ENCODE measurements around the gene SNIP1.
"Not testable (repeated sequence)": the region's sequence is repeated elsewhere in the genome, so short reads cannot be mapped to it uniquely, and the experiment has no call there.

SNIP1 gene

DNA sequence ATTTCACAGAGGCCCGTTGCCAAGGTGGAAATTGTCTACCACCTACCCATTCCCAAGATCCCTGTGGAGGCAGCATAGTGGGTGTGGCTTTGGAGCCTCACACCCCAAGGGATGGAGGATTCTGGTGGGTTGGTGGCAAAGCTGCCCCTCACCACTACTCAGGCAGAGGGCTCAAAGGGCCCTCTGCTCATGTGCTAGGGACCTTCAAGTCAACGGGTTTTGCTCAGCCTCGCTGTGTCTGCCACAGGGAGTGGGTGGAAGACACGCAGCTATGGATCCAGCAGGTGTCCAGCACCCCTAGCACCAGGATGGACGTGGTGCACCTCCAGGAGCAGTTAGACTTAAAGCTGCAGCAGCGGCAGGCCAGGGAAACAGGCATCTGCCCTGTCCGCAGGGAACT is 5.0 kb upstream of the SNIP1 start:
- no peak for DNase-seq (ENCODE audit: low spot score)

DNA sequence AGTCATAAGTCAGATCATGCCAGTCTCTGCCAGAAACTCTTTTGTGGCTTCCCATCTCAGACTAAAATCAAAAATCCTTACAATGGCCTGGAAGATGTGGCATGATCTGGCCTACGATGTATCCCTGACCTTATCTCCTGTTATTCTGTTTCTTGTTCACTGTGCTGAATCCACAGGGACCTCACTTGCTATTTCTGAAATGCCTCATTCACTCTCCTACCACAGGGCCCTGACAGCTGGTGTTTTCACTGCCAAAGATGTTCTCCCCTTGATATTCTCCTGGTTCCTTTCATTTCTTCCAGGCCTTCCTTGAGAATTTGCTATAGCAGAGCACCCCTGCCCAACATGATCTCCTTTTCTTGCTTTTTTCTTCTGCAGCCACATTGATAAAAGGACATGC is 4.3 kb upstream of the SNIP1 start:
- DNase-seq (ENCODE audit: low spot score): no peak

DNA sequence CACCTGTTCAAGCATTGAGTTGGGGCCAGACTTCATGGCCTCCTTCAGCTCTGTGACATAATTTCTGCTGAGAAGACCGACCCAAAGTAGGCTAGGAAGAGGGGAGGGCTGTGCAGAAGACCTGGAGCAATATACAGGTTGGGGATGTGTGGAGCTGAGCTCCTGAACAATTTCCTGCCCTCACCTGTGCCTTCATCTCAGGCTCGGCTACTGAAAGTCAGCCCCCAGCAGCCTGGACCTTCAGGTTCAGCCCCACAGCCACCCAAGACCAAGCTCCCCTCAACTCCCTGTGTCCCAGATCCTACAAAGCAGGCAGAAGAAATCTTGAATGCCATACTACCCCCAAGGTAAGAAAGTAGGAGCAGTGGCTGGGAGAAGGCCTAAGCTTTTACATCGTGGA is 3.3 kb upstream of the SNIP1 start:
- DNase-seq (ENCODE audit: low spot score): no peak

DNA sequence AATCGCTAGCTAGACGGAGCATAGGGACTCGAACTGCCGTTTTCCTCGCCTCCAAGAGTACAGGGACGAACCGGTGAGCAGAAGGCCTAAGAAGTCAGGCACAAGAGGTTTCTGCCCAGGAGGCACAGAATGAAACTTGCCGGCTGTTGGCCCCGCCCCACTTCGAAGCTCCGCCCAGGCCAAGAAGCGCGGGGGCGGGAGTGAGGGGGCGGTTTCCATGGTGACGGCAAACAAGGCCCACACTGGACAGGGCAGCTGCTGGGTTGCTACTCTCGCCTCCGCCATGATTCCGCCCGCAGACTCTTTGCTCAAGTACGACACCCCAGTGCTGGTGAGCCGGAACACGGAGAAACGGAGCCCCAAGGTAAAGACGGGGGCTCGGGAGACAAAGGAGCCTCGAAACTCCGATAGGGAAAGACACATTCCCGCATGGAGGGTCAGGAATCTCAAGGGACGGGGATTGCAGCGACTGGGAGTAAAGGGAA is 2.7 kb upstream of the SNIP1 start, which contains the start of gene DNALI1:
TSS of gene DNALI1 (plus strand) at position 229 of the 485 bp plus-strand sequence. CDS start at position 284, 55 bp downstream.
- no peak for DNase-seq (ENCODE audit: low spot score)

DNA sequence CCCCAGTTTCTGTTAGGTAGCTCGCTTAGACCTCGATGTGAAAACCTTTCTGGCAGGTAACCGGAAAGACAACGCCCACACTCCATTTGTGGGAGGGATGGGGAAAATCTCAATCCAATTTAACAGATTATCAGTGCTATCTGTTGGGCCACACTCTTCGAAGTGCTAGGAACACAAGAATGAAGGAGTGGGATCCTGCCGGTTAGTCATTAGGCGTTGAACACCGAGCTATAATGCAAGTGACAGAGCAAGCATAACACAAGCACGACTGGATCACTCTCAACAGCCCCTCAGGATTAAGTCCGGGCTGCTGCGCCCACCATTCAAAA is 531 bp downstream of the SNIP1 start:
- no peak for DNase-seq (ENCODE audit: low spot score)

DNA sequence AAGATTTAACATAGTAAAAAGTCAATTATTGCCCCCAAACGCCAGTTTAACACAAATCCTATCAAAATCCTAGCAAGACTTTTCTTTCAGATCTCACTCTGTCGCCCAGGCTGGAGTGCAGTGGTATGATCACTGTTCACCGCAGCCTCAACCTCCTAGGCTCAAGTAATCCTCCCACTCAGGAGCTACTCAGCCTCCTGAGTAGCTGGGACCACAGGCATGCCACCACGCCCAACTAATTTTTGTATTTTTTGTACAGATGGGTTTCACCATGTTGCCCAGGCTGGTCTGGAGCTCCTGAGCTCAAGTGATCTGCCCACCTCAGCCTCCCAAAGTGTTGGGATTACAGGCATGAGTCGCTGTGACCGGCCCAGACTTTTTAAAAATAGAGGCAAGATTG is 4.8 kb downstream of the SNIP1 start:
- DNase-seq (ENCODE audit: low spot score): no peak

DNA sequence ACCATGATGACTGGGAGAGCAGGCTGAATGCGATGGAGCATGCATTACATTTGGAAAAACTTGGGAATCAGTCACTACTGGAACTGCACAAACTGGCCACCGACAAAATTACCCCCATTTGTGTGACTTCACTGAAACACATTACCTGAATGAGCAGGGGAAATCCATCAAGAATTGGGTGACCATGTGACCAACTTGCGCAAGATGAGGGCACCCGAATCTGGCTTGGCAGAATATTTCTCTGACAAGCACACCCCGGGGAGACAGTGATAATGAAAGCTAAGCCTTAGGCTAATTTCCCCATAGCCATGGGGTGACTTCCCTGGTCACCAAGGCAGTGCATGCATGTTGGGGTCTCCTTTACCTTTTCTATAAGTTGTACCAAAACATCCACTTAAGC is 9.1 kb downstream of the SNIP1 start:
- DNase-seq (ENCODE audit: low spot score): no peak

DNA sequence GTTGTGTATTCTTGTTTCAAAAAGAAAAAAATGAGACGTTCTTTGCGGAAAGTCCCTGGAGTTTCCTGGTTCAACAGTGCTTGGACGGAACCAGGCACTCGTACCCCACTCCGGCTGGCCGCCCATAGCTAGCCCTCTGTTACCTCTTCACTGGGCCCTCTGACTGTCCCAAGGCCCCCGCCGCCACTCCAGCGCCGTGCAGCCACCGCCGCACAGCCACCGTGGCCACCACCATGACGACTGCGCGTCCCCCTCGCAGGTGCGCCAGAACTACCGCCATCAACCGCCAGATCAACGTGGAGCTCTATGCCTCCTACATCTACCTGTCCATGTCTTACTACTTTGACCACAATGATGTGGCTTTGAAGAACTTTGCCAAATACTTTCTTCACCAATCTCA is 9.6 kb downstream of the SNIP1 start:
- no peak for DNase-seq (ENCODE audit: low spot score)

DNA sequence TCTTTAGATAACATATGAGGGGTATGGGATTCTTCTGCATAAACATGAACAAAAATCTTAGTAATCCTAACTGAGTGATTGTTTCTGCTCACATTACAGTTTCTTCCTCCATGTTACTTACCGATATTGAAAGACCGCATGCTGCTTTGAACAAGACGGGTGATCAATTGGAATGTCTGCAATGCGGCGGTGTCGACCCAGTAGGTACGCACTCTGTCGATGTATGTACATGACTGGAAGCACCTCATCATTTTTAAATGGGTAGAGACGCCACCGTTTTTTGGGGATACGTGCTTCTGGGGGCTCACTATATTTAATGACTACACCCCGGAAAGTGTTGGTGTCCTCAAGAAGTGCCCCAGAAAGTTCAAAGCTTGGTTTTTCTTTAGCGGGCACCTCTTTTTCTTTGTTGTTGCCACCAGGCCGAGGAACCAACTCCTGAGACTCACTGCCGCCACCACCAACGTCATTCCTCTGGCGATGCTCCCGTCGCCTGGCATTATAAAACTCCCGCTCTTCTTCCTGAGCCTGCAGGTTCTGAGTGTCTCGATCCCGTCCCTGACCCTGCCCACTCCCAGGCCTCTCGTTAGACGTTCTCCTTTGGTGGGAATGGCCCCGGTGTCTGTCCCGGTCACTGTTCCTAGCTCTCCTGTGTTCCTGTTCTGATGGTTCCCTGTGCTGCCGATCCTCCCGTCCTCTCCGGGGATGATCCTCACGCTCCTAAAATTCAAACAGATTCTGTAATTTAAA is 13.9 kb downstream of the SNIP1 start:
- DNase-seq (ENCODE audit: low spot score): no peak

DNA sequence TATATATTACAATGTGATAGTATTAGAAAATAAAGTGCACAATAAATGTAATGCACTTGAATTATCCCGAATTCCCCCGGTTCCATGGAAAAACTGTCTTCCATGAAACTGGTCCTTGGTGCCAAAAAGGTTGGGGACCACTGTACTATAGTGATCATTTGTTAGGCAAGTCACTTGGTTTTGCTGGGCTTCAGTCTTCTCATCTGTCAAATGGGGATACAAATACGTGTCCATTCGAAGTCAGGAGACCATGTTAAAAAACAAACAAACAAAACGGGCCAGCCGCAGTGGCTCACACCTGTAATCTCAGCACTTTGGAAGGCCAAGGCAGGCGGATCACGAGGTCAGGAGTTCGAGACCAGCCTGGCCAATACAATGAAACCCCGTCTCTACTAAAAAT is 14.9 kb downstream of the SNIP1 start:
- not testable (repeated sequence) for DNase-seq (ENCODE audit: low spot score)

DNA sequence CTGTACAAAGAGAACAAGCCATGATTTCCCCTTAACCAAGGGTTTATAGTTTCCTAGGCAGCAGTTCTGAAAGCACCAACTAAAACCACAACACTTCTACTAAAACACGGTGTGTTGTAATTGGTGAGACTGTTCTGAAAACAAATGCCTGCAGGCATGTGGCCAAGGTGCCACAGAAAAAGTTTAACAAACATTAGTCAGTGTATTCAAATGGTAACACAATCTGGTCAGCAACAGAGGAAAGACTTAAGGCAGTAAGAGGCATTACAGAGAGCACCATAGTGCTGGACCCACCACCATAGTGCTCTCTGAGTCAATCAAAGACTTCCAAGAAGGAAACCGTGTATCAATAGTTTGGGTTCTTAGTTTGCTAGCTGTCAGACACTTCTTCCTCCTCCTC is 16.7 kb downstream of the SNIP1 start:
- DNase-seq (ENCODE audit: low spot score): no peak

DNA sequence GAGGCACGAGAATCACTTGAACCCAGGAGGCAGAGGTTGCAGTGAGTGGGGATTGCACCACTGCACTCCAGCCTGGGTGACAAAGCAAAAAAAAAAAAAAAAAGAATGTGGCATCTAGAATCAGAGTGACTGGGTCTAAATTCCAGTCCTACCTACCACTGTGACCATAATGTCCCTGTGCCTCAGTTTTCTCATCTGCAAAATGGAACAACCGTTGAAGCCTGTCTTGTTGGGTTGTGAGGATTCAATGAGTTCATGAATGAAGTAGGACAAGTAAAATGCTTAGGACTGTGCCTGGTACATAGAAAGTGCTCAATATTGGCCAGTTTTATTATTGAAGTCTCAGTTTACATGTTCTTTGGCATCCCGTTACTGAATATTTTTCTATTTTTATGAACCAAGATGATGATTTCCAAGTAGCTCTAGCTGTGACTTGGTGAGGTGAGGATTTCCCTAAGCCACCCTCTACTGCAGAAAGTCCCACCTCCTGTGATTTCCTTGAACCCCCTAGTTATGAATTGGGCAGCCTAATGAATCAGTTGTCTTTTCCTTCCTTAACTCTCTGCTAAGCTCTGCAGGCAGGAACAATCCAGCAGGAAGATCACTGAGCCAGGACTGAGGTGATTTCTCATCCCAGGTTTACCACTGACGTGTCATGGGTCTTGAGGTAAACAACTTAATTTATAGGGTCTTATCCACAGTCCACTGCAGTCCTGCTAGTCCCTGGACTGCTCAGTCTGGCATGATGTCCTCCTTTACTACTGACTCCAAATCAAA is 20.6 kb downstream of the SNIP1 start:
- no peak for DNase-seq (ENCODE audit: low spot score)

DNA sequence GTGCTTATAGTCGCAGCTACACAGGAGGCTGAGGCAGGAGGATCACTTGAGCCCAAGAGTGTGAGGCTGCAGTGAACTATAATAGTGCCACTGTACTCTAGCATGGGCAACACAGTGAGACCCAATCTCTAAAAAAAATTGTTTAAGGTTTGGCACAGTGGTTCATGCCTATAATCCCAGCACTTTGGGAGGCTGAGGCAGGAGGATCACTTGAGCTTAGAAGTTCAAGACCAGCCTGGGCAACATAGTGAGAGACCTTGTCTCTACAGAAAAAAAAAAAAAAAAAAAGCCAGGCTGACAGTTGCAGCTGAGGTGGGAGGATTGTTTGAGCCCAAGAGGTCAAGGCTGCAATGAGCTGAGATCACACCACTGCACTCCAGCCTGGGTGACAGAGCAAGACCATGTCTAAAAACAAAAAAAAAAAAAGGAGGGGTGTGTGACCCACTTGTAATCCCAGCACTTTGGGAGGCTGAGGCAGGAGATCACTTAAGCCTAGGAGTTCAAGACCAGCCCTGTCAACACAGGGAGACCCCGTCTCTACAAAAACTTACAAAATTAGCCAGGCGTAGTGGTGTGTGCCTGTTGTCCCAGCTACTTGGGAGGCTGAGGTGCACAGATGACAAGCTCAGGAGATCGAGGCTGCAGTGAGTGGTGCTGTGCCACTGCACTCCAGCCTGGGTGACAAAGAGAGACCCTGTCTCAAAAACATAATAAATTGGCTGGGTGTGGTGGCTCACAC is 21.5 kb downstream of the SNIP1 start:
- DNase-seq (ENCODE audit: low spot score): not testable (repeated sequence)

DNA sequence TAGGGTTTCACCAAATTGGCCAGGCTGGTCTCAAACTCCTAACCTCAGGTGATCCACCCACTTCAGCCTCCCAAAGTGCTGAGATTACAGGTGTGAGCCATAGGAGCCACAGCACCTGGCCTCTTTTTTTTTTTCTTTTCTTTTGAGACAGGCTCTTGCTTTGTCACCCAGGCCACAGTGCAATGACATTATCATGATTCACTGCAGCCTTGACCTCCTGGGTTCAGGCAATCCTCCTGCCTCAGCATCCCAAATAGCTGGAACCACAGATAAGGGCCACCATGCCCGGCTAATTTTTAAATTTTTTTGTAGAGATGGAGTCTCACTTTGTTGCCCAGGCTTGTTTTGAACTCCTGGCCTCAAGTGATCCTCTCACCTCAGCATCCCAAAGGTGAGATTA is 24.2 kb downstream of the SNIP1 start:
- DNase-seq (ENCODE audit: low spot score): not testable (repeated sequence)

DNA sequence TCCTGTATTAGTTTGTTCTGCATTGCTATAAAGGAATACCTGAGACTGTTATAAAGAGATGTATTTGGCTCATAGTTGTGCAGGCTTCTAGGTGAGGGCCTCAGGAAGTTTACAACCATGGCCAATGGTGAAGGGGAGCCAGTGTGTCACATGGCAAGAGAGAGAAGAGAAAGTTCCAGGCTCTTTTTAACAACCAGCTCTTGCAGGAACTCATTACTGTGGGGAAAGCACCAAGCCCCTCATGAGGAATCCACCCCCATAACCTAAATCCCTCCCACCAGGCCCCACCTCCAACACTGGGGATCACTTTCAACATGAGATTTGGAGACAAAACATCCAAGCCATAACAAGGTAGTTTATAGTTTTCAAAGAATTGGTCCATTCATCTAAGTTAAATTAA is 34.5 kb downstream of the SNIP1 start:
- no peak for DNase-seq (ENCODE audit: low spot score)

DNA sequence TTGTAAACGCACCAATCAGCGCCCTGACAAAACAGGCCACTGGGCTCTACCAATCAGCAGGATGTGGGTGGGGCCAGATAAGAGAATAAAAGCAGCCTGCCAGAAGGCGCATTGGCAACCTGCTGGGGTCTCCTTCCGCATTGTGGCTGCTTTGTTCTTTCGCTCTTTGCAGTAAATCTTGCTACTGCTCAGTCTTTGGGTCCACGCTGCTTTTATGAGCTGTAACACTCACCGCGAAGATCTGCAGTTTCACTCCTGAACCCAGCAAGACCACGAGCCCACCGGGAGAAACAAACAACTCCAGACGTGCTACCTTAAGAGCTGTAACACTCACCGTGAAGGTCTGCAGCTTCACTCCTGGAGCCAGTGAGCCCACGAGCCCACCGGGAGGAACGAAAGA is 35.2 kb downstream of the SNIP1 start:
- peak; percentile 57 for DNase-seq (ENCODE audit: low spot score)

DNA sequence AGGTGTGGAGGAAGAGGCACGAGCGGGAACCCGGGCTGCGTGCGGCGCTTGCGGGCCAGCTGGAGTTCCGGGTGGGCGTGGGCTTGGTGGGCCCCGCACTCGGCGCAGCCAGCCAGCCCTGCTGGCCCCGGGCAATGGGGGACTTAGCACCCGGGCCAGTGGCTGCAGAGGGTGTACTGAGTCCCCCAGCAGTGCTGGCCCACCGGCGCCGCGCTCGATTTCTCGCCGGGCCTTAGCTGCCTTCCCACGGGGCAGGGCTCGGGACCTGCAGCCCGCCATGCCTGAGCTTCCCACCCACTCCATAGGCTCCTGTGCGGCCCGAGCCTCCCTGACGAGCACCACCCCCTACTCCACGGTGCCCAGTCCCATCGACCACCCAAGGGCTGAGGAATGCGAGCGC is 35.9 kb downstream of the SNIP1 start:
- DNase-seq (ENCODE audit: low spot score): not testable (repeated sequence)

DNA sequence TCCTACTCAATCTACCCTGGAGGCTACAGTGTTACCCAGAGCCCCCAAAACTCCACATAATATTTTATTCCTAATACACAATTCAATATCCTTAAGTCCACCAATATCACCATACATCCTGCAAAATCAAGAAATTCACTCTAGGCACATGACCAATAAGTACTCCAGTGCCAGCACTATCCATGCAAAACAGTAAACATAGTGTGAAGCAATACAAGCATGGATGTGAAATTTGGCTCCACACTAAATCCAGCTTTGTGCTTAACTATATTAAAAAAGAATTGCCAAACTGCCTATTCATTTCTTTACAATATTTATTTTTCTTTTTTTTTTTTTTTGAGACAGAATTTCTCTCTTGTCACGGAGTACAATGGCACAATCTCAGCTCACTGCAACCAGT is 36.5 kb downstream of the SNIP1 start:
- DNase-seq (ENCODE audit: low spot score): no peak

DNA sequence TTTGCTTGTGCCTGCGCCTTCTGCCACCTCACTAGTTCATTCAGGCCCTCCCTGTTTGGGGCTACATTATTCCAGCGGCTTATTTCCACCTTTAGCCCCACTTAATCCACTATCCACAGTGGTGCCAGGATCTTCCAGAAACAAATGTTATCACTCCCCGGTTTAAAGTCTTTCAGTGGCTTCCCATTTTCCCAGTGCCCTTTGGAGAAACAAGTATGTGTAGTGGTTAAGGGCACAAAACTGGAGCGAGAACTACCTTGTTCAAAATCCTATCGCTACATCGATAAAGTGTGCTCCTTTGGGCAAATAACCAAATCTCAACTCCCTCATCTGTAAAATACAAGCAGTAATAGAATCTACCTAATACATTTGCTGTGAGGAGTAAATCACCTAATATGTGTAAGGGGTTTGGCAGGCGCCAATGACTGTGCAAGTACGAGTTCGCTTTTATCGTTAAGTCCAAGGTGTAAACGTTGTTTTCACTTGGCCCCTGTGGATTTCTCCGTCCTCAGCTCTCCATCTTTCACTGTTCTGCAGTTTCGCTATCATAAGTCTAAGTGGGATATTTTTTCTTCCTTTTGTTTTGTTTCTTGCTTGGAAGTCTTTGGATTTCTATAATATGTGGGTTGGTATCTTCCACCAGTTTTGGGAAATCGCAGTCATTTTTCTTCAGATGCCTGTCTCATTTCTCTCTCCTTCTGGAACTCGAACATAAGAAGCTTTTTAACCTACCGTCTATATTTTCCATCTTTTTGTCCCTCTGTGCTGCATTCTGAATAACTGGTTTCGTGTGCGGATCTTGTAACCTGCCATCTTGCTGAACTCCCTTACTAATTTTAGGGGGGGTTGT is 38.7 kb downstream of the SNIP1 start:
- no peak for DNase-seq (ENCODE audit: low spot score)

DNA sequence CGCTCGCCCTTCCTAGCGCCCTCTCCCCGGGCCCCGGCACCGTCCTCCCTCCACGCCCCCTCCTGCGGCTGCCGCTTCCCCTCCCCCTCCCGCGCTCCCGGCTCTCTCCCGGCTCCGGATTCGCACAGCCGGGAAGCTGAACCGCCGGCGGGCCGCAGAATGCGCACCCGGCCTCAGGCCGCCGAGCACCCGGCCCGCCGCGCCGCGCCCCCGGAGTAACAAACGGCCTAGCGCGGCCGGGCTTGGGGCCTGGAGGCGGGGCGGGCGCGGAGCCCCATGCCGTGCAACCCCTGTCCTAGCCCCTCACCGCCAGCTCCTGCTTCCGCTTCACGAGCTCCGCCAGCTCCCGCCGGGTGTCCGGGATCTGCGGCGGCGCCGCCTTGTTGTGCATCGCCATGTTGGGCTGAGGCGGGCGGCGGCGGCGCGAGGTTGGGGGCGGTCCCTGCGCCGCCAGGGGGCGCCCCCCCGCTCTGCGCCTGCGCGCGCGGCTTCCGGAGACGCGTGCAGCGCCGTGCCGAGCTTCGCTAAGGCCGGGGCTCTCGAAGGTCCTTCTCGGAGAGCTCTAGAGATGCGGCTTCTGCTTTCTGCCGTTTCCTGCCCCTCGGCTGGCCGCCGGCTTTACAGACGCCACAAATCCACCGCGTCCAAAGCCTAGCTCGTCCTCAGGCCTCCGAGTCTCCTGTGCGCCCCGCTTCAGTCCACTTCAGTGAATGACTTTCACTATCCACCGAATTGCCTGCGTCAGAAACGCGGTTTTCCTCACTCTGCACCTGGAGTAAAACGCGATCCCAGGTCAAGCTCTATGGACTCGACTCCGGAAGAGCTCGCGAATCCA is 39.5 kb downstream of the SNIP1 start, which contains the start of gene MEAF6:
TSS of gene MEAF6 (minus strand) at position 417 of the 835 bp plus-strand sequence. CDS start at position 397, 20 bp downstream.
- DNase-seq (ENCODE audit: low spot score): peak; percentile 82
